Measurements from ENCODE around the gene FAP.
A peak's percentile ranks its signal among the peaks of the same experiment; 100 is the strongest.

FAP gene

GRCh38 chr2:162126527-162126926 lies 116.7 kb downstream of the FAP start:
- no peak overlapping the region for H3K4me3 ChIP-seq (replicated peaks in 1 of 2; ENCODE audit: low read depth in 2 of 2, low read length in 2 of 2)
- DNase-seq (ENCODE audit: low read depth in 2 of 2) = no peak
- TF ChIP-seq CTCF (IDR thresholded peaks at IDR 0.05; ENCODE audit: low read depth, low read length) = no peak

- no peak for DNase-seq (ENCODE audit: low read depth in 2 of 2)
These were observed 117.1 kb downstream of the FAP start for GRCh38 chr2:162126111-162126519.

GRCh38 chr2:162125138-162125537 lies 118.1 kb downstream of the FAP start:
- no peak overlapping the region for H3K4me3 ChIP-seq (replicated peaks in 1 of 2; ENCODE audit: low read depth in 2 of 2, low read length in 2 of 2)
- no peak for DNase-seq (ENCODE audit: low read depth in 2 of 2)
- TF ChIP-seq CTCF (IDR thresholded peaks at IDR 0.05; ENCODE audit: low read depth, low read length) = no peak

More at GRCh38 chr2:162126111-162126519, 117.1 kb downstream of the FAP start:
- H3K4me3 ChIP-seq (replicated peaks in 1 of 2; ENCODE audit: low read depth in 2 of 2, low read length in 2 of 2) = no peak overlapping the region
- TF ChIP-seq CTCF (IDR thresholded peaks at IDR 0.05; ENCODE audit: low read depth, low read length) = no peak

GRCh38 chr2:162123806-162124758 lies 119.2 kb downstream of the FAP start:
- peak; percentile 77 to 86 for DNase-seq (ENCODE audit: low read depth in 2 of 2)
- peak; percentile 53 for TF ChIP-seq CTCF (IDR thresholded peaks at IDR 0.05; ENCODE audit: low read depth, low read length)
- H3K4me3 ChIP-seq (replicated peaks in 1 of 2; ENCODE audit: low read depth in 2 of 2, low read length in 2 of 2) = no peak overlapping the region
